Sigmoid colon (tissue), 7 donors: ENCODE results near the gene SH3RF2. TPM values are rescaled to one million over a fixed set of nuclear protein-coding genes. Genes with fewer than 3 reads are reported as not detected.
"Not testable (repeated sequence)": the region's sequence is repeated elsewhere in the genome, so short reads cannot be mapped to it uniquely, and the experiment has no call there.

Experiments used
- DNase-seq: peaks from one replicate; pipeline ENCODE4 v3.0.0-alpha.2; 2019
- H3K27ac ChIP-seq, 4 donors: fragments of 200-600 bp; sonication (generic); one replicate each; pipeline ENCODE4 v1.5.1; 2016 to 2019; ENCODE audit warnings: mild to moderate bottlenecking in 1 of 4
- H3K27me3 ChIP-seq, 3 donors: fragments of 200-600 bp; sonication (generic); one replicate each; pipeline ENCODE4 v1.5.1; 2019; ENCODE audit warnings: mild to moderate bottlenecking in 1 of 3
- H3K36me3 ChIP-seq, 4 donors: fragments of 200-600 bp; sonication (generic); one replicate each; pipeline ENCODE4 v1.5.1; 2016 to 2019
- H3K4me1 ChIP-seq, 4 donors: fragments of 200-600 bp; sonication (generic); one replicate each; pipeline ENCODE4 v1.5.1; 2017 to 2019
- H3K4me3 ChIP-seq, 4 donors: fragments of 200-600 bp; sonication (generic); one replicate each; pipeline ENCODE4 v1.5.1; 2017 to 2019; ENCODE audit warnings: mild to moderate bottlenecking in 2 of 4, moderate library complexity in 1 of 4
- H3K9me3 ChIP-seq, 4 donors: fragments of 200-600 bp in 3 of 4; sonication (generic) in 3 of 4; one replicate each; pipeline versions ENCODE4 v1.5.1 to v1.6.1; 2013 to 2019
- CTCF ChIP-seq, 4 experiments: fragments of 450-650 bp in 3 of 4; fragments of 200-600 bp in 1 of 4; IDR thresholded peaks; one replicate each; pipeline ENCODE4 v1.5.1; 2016 to 2019; ENCODE audit warnings: antibody characterized with exemption in 4 of 4, mild to moderate bottlenecking in 3 of 4, moderate library complexity in 2 of 4
- EP300 ChIP-seq, 4 donors: sonication (generic); formaldehyde crosslinking; IDR thresholded peaks; one replicate each; pipeline ENCODE4 v1.6.1; 2017; ENCODE audit warnings: antibody characterized with exemption in 4 of 4
- POLR2A ChIP-seq, 2 donors: fragments of 450-650 bp; IDR thresholded peaks; one replicate each; pipeline ENCODE4 v1.6.1; 2016; ENCODE audit warnings: antibody characterized with exemption in 2 of 2, mild to moderate bottlenecking in 2 of 2, moderate library complexity in 2 of 2
- POLR2AphosphoS5 ChIP-seq, 4 donors: sonication (generic); formaldehyde crosslinking; IDR thresholded peaks; one replicate each; pipeline ENCODE4 v1.6.1; 2017; ENCODE audit warnings: antibody characterized with exemption in 4 of 4
- WGBS, 2 donors: extraction: QIAGEN DNeasy Blood & Tissue Kit; methylation state at CpG; one replicate each; pipeline ENCODE4 v1.1.7; 2013; 5-methylcytosine and 5-hydroxymethylcytosine counted together
- intact Hi-C: fragments of 100-400 bp; cut with DNase I; formaldehyde crosslinking; loops from one replicate; pipeline ENCODE4 v1.15.1; 2023
- polyA plus RNA-seq, 3 donors: library from polyadenylated mRNA; stranded (reverse); fragments of 200-250 nt; gene quantifications; one replicate each; pipeline ENCODE4 v1.2.3, GENCODE V29; 2013
- total RNA-seq, 4 donors: library from RNA; depleted of rRNA; stranded (reverse); fragments of >200 nt; gene quantifications; one replicate each; pipeline ENCODE4 v1.1.0, GENCODE V29; 2016
- donor health status: healthy with polysubstance abuse.
- donor health status: Bipolar disorder and iron deficiency.
- donor health status: healthy.

The SH3RF2 gene
- total and polyA plus RNA-seq, 7 donors, result 0.28 to 37.9 (median 1.4) TPM

- intact Hi-C loops, result no loop called here
- H3K9me3 ChIP-seq, result no peaks in the 10 kb centered on the region
- no peak overlapping the region for H3K4me3 ChIP-seq
- no peak overlapping the region for H3K27ac ChIP-seq
- no peak for DNase-seq
- 80 to 82% methylated on average over 3 of the region's 3 CpGs for WGBS, 2 donors
- H3K36me3 ChIP-seq, result no peaks in the 10 kb centered on the region
- no peaks in the 10 kb centered on the region for H3K27me3 ChIP-seq
- no peaks in the 10 kb centered on the region for H3K4me1 ChIP-seq
- TF ChIP-seq POLR2A (IDR thresholded peaks at IDR 0.05), result no peak
- TF ChIP-seq EP300 (IDR thresholded peaks at IDR 0.05), result no peak
These were observed 14.7 kb downstream of the SH3RF2 start for GRCh38 chr5:145951071-145951470.

DNA sequence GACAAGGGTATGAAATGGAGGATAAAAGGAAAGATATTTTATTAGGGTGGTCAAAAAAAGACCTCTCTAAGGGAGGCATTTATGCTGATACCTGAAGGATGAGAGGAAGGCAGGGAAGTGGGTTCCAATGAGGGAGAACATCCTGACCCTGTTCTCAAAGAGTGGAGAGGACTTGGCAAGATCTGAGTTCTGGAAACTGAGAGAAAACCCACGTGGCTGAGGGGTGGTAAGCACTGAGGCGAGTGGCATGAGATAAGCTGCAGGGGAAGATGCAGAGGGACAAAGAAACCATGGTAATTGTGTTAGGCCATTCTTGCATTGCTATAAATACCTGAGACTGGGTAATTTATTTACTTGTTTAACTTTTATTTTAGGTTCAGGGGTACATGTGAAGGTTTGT, 16.8 kb downstream of the SH3RF2 start:
- intact Hi-C loops, result no loop called here
- WGBS, 2 donors, result 75 to 84% methylated on average over 2 of the region's 2 CpGs
- H3K27me3 ChIP-seq, result no peaks in the 10 kb centered on the region
- TF ChIP-seq POLR2AphosphoS5 (IDR thresholded peaks at IDR 0.05) (no peak), EP300 (IDR thresholded peaks at IDR 0.05) (no peak), CTCF (IDR thresholded peaks at IDR 0.05) (no peak), POLR2A (IDR thresholded peaks at IDR 0.05) (no peak)
- no peaks in the 10 kb centered on the region for H3K9me3 ChIP-seq
- H3K27ac ChIP-seq, result no peak overlapping the region
- no peak overlapping the region for H3K4me3 ChIP-seq
- no peak for DNase-seq
- H3K36me3 ChIP-seq, result no peaks in the 10 kb centered on the region
- H3K4me1 ChIP-seq, result no peaks in the 10 kb centered on the region

DNA sequence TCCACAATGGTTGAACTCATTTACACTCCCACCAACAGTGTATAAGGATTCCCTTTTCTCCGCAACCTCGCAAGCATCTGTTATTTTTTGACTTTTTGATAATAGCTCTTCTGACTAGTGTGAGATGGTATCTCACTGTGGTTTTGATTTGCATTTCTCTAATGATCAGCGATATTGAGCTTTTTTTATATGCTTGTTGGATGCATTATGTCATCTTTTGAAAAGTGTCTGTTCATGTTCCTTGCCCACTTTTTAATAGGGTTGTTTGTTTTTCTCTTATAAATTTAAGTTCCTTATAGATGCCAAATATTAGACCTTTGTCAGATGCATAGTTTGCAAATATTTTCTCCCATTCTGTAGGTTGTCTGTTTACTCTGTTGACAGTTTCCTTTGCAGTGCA, 17.8 kb downstream of the SH3RF2 start:
- H3K36me3 ChIP-seq, H3K27me3 ChIP-seq, intact Hi-C loops, H3K27ac ChIP-seq, H3K4me1 ChIP-seq, H3K9me3 ChIP-seq, DNase-seq, H3K4me3 ChIP-seq: not testable (repeated sequence)
- WGBS, 2 donors, result 94 to 95% methylated on average over 3 of the region's 3 CpGs

DNA sequence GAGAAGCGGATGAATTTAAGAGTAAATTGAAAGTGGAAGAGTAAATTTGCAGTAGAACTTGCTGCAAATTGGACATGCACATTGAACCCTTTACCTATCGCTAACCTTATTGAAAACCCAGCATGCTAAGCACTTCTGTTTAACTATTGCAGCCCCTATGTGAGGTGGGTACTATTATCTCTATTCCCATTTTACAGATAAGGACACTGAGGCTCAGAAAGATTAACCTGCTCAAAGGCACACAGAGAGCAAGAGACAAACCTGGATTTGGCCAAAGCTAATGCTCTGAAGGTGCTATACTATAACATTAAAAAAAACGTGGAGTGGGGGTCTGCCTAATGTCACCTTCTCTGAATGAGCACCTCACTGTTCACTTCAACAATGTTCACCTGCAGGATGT, 21.0 kb downstream of the SH3RF2 start:
- DNase-seq, result no peak
- 73 to 79% methylated on average over 3 of the region's 3 CpGs for WGBS, 2 donors
- Histone ChIP-seq H3K36me3 (no peaks in the 10 kb centered on the region), H3K9me3 (no peaks in the 10 kb centered on the region), H3K4me1 (no peaks in the 10 kb centered on the region), H3K27me3 (no peaks in the 10 kb centered on the region), H3K4me3 (no peak overlapping the region), H3K27ac (no peak overlapping the region)
- TF ChIP-seq CTCF (IDR thresholded peaks at IDR 0.05) (no peak), EP300 (IDR thresholded peaks at IDR 0.05) (no peak), POLR2AphosphoS5 (IDR thresholded peaks at IDR 0.05) (no peak), POLR2A (IDR thresholded peaks at IDR 0.05) (no peak)
- intact Hi-C loops, result no loop called here

DNA sequence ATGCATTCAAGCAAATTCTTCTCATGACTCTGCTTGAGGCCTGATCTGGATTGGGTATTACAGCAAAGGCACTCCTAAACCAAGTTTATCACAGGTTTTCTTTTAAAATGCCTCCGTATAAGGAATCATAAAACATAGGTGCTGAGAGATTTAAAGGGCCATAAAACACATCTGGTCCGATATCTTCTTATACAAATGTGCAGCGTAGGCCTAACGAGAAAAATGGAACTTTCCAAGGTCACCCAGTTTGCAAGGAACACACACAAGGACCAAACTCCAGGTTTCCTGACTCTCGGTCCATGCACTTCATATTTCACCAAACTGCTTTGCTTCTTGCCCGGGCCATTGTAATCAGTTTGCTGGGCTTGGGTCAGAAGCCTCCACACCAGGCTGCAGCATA, 22.1 kb downstream of the SH3RF2 start:
- 13 to 66% methylated on average over 6 of the region's 6 CpGs for WGBS, 2 donors
- H3K4me1 ChIP-seq, result no peaks in the 10 kb centered on the region
- H3K4me3 ChIP-seq, result no peak overlapping the region
- H3K36me3 ChIP-seq, result no peaks in the 10 kb centered on the region
- intact Hi-C loops, result no loop called here
- TF ChIP-seq POLR2AphosphoS5 (IDR thresholded peaks at IDR 0.05) (no peak), EP300 (IDR thresholded peaks at IDR 0.05) (no peak), CTCF (IDR thresholded peaks at IDR 0.05) (no peak), POLR2A (IDR thresholded peaks at IDR 0.05) (no peak)
- H3K27me3 ChIP-seq, result no peaks in the 10 kb centered on the region
- no peak overlapping the region for H3K27ac ChIP-seq
- no peak for DNase-seq
- no peaks in the 10 kb centered on the region for H3K9me3 ChIP-seq

GRCh38 chr5:145960166-145960565, 23.8 kb downstream of the SH3RF2 start:
- Histone ChIP-seq H3K36me3 (no peaks in the 10 kb centered on the region), H3K4me3 (no peak overlapping the region), H3K4me1 (no peaks in the 10 kb centered on the region), H3K27me3 (no peaks in the 10 kb centered on the region), H3K9me3 (no peaks in the 10 kb centered on the region), H3K27ac (no peak overlapping the region)
- WGBS, 2 donors, result 68 to 74% methylated on average over 1 of the region's 1 CpG
- DNase-seq, result no peak
- TF ChIP-seq POLR2A (IDR thresholded peaks at IDR 0.05) (no peak), POLR2AphosphoS5 (IDR thresholded peaks at IDR 0.05) (no peak), EP300 (IDR thresholded peaks at IDR 0.05) (no peak), CTCF (IDR thresholded peaks at IDR 0.05) (no peak)
- intact Hi-C loops, result no loop called here
